Smooth muscle cell (in vitro differentiated cells): Measurements from ENCODE around the gene BIRC6. TPM values are rescaled to one million over a fixed set of nuclear protein-coding genes. Genes with fewer than 3 reads are reported as not detected.
A peak's percentile ranks its signal among the peaks of the same experiment; 100 is the strongest.

Source experiments
- DNase-seq: peaks from one replicate; lab custom pipeline; 2025; ENCODE audit not compliant: unreplicated experiment; lab: John Stamatoyannopoulos, UW
- H2AFZ ChIP-seq: fragments of 200-600 bp; sonication (generic); 2 replicates; pipeline ENCODE4 v1.6.0; 2016; ENCODE audit warnings: antibody characterized with exemption, low read depth, mild to moderate bottlenecking
- H3F3A ChIP-seq: fragments of 200-600 bp; sonication (generic); 2 replicates; pipeline ENCODE4 v1.6.0; 2017; ENCODE audit warnings: antibody characterized with exemption, low read depth
- H3K27ac ChIP-seq: fragments of 200-600 bp; sonication (generic); 2 replicates; pipeline ENCODE4 v1.5.1; 2016; ENCODE audit warnings: low read depth, mild to moderate bottlenecking
- H3K27me3 ChIP-seq: fragments of 200-600 bp; sonication (generic); 2 replicates; pipeline ENCODE4 v1.6.1; 2016; ENCODE audit warnings: low read depth, mild to moderate bottlenecking
- H3K36me3 ChIP-seq: fragments of 200-600 bp; sonication (generic); 2 replicates; pipeline ENCODE4 v1.5.1; 2016; ENCODE audit warnings: low read depth
- H3K4me1 ChIP-seq: fragments of 200-600 bp; sonication (generic); 2 replicates; pipeline ENCODE4 v1.5.1; 2016; ENCODE audit warnings: low read depth
- H3K4me2 ChIP-seq: fragments of 200-600 bp; sonication (generic); 2 replicates; pipeline ENCODE4 v1.6.0; 2016; ENCODE audit warnings: mild to moderate bottlenecking
- H3K4me3 ChIP-seq: fragments of 200-600 bp; sonication (generic); 2 replicates; pipeline ENCODE4 v1.5.1; 2016; ENCODE audit warnings: mild to moderate bottlenecking
- H3K79me2 ChIP-seq: fragments of 200-600 bp; sonication (generic); 2 replicates; pipeline ENCODE4 v1.6.0; 2016; ENCODE audit warnings: low read depth, mild to moderate bottlenecking
- H3K9ac ChIP-seq: fragments of 200-600 bp; sonication (generic); 2 replicates; pipeline ENCODE4 v1.6.0; 2016; ENCODE audit warnings: low read depth
- H3K9me3 ChIP-seq: fragments of 200-600 bp; sonication (generic); replicated peaks from 2 replicates; pipeline ENCODE4 v1.5.1; 2016; ENCODE audit warnings: low read depth
- H4K20me1 ChIP-seq: fragments of 200-600 bp; sonication (generic); 2 replicates; pipeline ENCODE4 v1.6.0; 2016; ENCODE audit warnings: low read depth
- WGBS: methylation state at CpG from one replicate; pipeline ENCODE4 v1.1.7; 2016; ENCODE audit warnings: low lambda C conversion rate; 5-methylcytosine and 5-hydroxymethylcytosine counted together
- polyA plus RNA-seq: library from polyadenylated mRNA; unstranded; fragments of >200 nt; fragmentation: Nextera tagmentation; extraction: Ambion mirVana; gene quantifications from 2 replicates; pipeline ENCODE4 v1.2.1, GENCODE V29; 2016
- total RNA-seq: library from RNA; depleted of rRNA; stranded (reverse); fragments of >200 nt; gene quantifications from 2 replicates; pipeline ENCODE4 v1.2.3, GENCODE V29; 2014
- TF ChIP-seq, protein P1 (sequence below): fragments of 200-600 bp; sonication (generic); IDR thresholded peaks from 2 replicates; pipeline ENCODE4 v1.5.1; 2017; ENCODE audit warnings: borderline replicate concordance, mild to moderate bottlenecking, antibody characterized with exemption; ENCODE audit not compliant: insufficient read depth, poor library complexity, severe bottlenecking

Gene BIRC6
- total and polyA plus RNA-seq, 2 experiments from 2014 or later, result 12.4 to 79.8 TPM

DNA sequence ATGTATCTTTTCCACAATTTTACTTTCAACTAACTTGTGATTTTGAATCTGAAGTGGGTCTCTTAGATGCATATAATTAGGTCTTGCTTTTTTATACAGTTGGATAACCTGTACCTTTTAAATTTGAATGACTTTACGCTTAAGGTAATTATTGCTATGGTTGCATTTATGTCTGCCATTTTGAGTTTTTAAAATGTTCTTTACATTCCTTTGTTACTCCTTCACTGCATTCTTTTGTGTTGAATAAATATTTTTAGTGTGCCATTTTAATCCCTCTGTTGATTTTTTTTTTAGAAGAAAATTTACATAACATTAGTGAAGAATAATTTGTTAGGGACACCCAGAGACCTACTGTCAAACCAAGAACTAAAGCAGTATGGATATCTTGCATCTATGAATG is 65.3 kb downstream of the BIRC6 start:
- no peak for DNase-seq
- no peak overlapping the region for H3K9ac ChIP-seq
- peaks cover 2% of the 10 kb centered on the region for H3K36me3 ChIP-seq
- H3K27ac ChIP-seq, result peak overlapping the region; percentile 29
- WGBS, result 100% methylated on average over 1 of the region's 1 CpG
- H4K20me1 ChIP-seq, result peaks cover 61% of the 10 kb centered on the region
- H3F3A ChIP-seq, result no peaks in the 10 kb centered on the region
- no peaks in the 10 kb centered on the region for H3K9me3 ChIP-seq
- H3K4me1 ChIP-seq, result peaks cover 12% of the 10 kb centered on the region
- H3K27me3 ChIP-seq, result no peaks in the 10 kb centered on the region
- TF ChIP-seq, protein P1, sequence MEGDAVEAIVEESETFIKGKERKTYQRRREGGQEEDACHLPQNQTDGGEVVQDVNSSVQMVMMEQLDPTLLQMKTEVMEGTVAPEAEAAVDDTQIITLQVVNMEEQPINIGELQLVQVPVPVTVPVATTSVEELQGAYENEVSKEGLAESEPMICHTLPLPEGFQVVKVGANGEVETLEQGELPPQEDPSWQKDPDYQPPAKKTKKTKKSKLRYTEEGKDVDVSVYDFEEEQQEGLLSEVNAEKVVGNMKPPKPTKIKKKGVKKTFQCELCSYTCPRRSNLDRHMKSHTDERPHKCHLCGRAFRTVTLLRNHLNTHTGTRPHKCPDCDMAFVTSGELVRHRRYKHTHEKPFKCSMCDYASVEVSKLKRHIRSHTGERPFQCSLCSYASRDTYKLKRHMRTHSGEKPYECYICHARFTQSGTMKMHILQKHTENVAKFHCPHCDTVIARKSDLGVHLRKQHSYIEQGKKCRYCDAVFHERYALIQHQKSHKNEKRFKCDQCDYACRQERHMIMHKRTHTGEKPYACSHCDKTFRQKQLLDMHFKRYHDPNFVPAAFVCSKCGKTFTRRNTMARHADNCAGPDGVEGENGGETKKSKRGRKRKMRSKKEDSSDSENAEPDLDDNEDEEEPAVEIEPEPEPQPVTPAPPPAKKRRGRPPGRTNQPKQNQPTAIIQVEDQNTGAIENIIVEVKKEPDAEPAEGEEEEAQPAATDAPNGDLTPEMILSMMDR, result no peak
- H3K79me2 ChIP-seq, result peaks cover 100% of the 10 kb centered on the region
- H3K4me2 ChIP-seq, result peak overlapping the region; percentile 46
- no peak overlapping the region for H2AFZ ChIP-seq
- H3K4me3 ChIP-seq, result no peak overlapping the region

DNA sequence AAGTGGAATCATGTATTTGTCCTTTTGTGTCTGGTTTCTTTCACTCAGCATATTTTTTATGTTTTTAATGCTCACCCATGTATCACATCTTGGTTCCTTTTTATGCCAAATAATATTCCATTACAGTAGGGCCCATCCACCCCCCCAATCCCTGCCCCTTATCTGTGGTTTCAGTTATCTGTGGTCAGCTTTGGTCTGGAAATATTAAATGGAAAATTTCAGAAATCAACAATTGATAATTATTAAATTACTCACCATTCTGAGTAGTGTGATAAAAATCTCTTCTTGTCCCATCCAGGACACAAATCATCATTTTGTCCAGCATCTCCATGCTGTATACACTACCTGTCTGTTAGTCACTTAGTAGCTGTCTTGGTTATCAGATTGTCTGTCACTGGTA is 66.7 kb downstream of the BIRC6 start:
- peaks cover 75% of the 10 kb centered on the region for H4K20me1 ChIP-seq
- DNase-seq, result no peak
- no peaks in the 10 kb centered on the region for H3F3A ChIP-seq
- H3K9me3 ChIP-seq, result no peaks in the 10 kb centered on the region
- no peak overlapping the region for H3K4me3 ChIP-seq
- no peak overlapping the region for H2AFZ ChIP-seq
- peaks cover 100% of the 10 kb centered on the region for H3K79me2 ChIP-seq
- H3K4me2 ChIP-seq, result no peak overlapping the region
- H3K4me1 ChIP-seq, result peaks cover 17% of the 10 kb centered on the region
- peaks cover 2% of the 10 kb centered on the region for H3K36me3 ChIP-seq
- no peaks in the 10 kb centered on the region for H3K27me3 ChIP-seq
- H3K9ac ChIP-seq, result no peak overlapping the region
- H3K27ac ChIP-seq, result no peak overlapping the region
- TF ChIP-seq, protein P1, result no peak

DNA sequence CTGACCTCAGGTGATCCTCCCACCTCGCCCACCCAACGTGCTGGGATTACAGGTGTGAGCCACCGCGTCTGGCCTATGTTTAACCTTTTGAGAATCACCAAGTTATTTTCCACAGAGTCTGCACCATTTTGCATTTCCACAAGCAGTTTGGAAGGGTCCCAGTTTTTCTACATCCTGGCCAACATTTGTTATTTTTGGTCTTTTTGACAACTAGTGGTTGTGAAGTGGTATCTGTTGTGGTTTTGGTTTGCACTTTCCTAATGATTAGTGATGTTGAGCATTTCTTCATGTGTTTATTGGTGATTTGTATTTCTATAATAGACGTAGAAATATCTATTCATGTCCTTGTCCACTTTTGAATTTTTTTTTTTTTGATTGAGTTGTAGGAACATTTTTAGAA is 67.9 kb downstream of the BIRC6 start:
- WGBS, result over 99% methylated on average over 5 of the region's 5 CpGs
- Histone ChIP-seq H3F3A (no peaks in the 10 kb centered on the region), H3K4me2 (no peak overlapping the region), H3K79me2 (peaks cover 100% of the 10 kb centered on the region), H3K4me3 (no peak overlapping the region), H3K27ac (no peak overlapping the region), H3K9me3 (no peaks in the 10 kb centered on the region), H3K9ac (no peak overlapping the region), H3K4me1 (peaks cover 17% of the 10 kb centered on the region), H3K27me3 (no peaks in the 10 kb centered on the region), H4K20me1 (peaks cover 83% of the 10 kb centered on the region), H3K36me3 (peaks cover 2% of the 10 kb centered on the region), H2AFZ (no peak overlapping the region)
- no peak for DNase-seq
- TF ChIP-seq, protein P1, result no peak

DNA sequence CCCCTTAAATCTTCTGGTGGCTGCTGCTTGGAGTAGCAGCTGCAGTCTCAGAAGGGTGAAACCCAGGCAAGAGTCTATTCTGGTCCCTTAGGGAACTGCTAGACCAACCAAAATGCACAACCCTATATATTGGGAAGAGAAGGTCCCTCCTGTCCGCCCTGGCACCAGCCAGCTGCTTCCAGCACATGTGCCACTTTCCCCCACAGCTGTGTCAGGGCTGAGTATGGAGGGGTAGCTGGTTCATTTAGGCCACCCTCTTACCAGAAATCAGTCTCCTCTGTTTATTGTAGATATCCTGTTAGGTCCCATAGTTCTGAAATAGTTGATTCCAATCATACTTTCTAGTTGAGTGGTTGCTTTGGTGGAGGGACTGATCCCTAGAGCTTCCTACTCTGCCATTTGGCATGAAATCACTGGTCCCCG is 68.9 kb downstream of the BIRC6 start:
- Histone ChIP-seq H3K4me3 (no peak overlapping the region), H3K9me3 (no peaks in the 10 kb centered on the region), H3K27ac (peak overlapping the region; percentile 26), H4K20me1 (peaks cover 85% of the 10 kb centered on the region), H3F3A (no peaks in the 10 kb centered on the region), H2AFZ (no peak overlapping the region), H3K4me2 (peak overlapping the region; percentile 55), H3K36me3 (peaks cover 2% of the 10 kb centered on the region), H3K9ac (no peak overlapping the region), H3K4me1 (peaks cover 17% of the 10 kb centered on the region), H3K27me3 (no peaks in the 10 kb centered on the region), H3K79me2 (peaks cover 97% of the 10 kb centered on the region)
- TF ChIP-seq, protein P1, result no peak
- WGBS, result 80% methylated on average over 2 of the region's 2 CpGs
- DNase-seq, result no peak
